Measurements from ENCODE around the gene ACOT7.
"Not testable (repeated sequence)": the region's sequence is repeated elsewhere in the genome, so short reads cannot be mapped to it uniquely, and the experiment has no call there.

The ACOT7 gene

GRCh38 chr1:6410248-6410893 is 16.8 kb upstream of the ACOT7 start:
- Histone ChIP-seq H3K9me3 (ENCODE audit: control insufficient read depth in 1 of 2, low read length in 2 of 2) (no peaks in the 10 kb centered on the region), H3K4me3 (ENCODE audit: low read depth in 1 of 2, low read length in 2 of 2) (no peak overlapping the region), H3K36me3 (ENCODE audit: control insufficient read depth in 1 of 2, insufficient read depth in 2 of 2, low read length in 2 of 2) (no peaks in the 10 kb centered on the region), H3K27ac (ENCODE audit: low read length) (no peak overlapping the region), H3K4me1 (ENCODE audit: control insufficient read depth in 1 of 2, insufficient read depth in 2 of 2, low read length in 2 of 2) (no peaks in the 10 kb centered on the region), H3K27me3 (ENCODE audit: low read depth, low read length) (peaks cover 6% of the 10 kb centered on the region)

- Histone ChIP-seq H3K27me3 (ENCODE audit: low read depth, low read length) (no peaks in the 10 kb centered on the region), H3K36me3 (ENCODE audit: control insufficient read depth in 1 of 2, insufficient read depth in 2 of 2, low read length in 2 of 2) (no peaks in the 10 kb centered on the region), H3K4me3 (ENCODE audit: low read depth in 1 of 2, low read length in 2 of 2) (no peak overlapping the region), H3K27ac (ENCODE audit: low read length) (no peak overlapping the region), H3K4me1 (ENCODE audit: control insufficient read depth in 1 of 2, insufficient read depth in 2 of 2, low read length in 2 of 2) (no peaks in the 10 kb centered on the region), H3K9me3 (ENCODE audit: control insufficient read depth in 1 of 2, low read length in 2 of 2) (no peaks in the 10 kb centered on the region)
These were observed 16.2 kb upstream of the ACOT7 start for GRCh38 chr1:6409733-6410132.

- H3K4me3 ChIP-seq (ENCODE audit: low read depth in 1 of 2, low read length in 2 of 2) = no peak overlapping the region
- no peaks in the 10 kb centered on the region for H3K36me3 ChIP-seq (ENCODE audit: control insufficient read depth in 1 of 2, insufficient read depth in 2 of 2, low read length in 2 of 2)
- no peak overlapping the region for H3K27ac ChIP-seq (ENCODE audit: low read length)
- H3K27me3 ChIP-seq (ENCODE audit: low read depth, low read length) = no peaks in the 10 kb centered on the region
- H3K9me3 ChIP-seq (ENCODE audit: control insufficient read depth in 1 of 2, low read length in 2 of 2) = no peaks in the 10 kb centered on the region
- no peaks in the 10 kb centered on the region for H3K4me1 ChIP-seq (ENCODE audit: control insufficient read depth in 1 of 2, insufficient read depth in 2 of 2, low read length in 2 of 2)
These were observed 15.5 kb upstream of the ACOT7 start for GRCh38 chr1:6409053-6409452.

- Histone ChIP-seq H3K27me3 (ENCODE audit: low read depth, low read length) (no peaks in the 10 kb centered on the region), H3K36me3 (ENCODE audit: control insufficient read depth in 1 of 2, insufficient read depth in 2 of 2, low read length in 2 of 2) (no peaks in the 10 kb centered on the region), H3K4me1 (ENCODE audit: control insufficient read depth in 1 of 2, insufficient read depth in 2 of 2, low read length in 2 of 2) (no peaks in the 10 kb centered on the region), H3K9me3 (ENCODE audit: control insufficient read depth in 1 of 2, low read length in 2 of 2) (no peaks in the 10 kb centered on the region), H3K27ac (ENCODE audit: low read length) (no peak overlapping the region), H3K4me3 (ENCODE audit: low read depth in 1 of 2, low read length in 2 of 2) (no peak overlapping the region)
These were observed 14.5 kb upstream of the ACOT7 start for GRCh38 chr1:6408023-6408422.

DNA sequence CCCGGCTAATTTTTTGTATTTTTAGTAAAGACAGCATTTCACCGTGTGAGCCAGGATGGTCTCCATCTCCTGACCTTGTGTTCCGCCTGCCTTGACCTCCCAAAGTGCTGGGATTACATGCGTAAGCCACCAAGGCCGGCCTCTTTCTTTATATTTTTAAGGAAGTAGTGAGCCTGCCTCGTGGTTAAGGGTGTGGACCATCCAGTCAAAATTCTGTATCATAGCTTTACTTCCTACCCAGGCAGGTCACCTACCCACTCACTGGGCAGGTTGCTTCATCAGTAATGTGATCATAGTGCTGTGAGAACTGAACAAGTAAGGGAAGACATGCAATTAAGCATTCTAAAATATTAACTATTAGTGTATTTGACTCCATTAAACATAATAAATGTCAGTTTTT is 8.1 kb upstream of the ACOT7 start:
- no peak overlapping the region for H3K27ac ChIP-seq (ENCODE audit: low read length)
- no peaks in the 10 kb centered on the region for H3K27me3 ChIP-seq (ENCODE audit: low read depth, low read length)
- no peaks in the 10 kb centered on the region for H3K36me3 ChIP-seq (ENCODE audit: control insufficient read depth in 1 of 2, insufficient read depth in 2 of 2, low read length in 2 of 2)
- H3K4me1 ChIP-seq (ENCODE audit: control insufficient read depth in 1 of 2, insufficient read depth in 2 of 2, low read length in 2 of 2) = no peaks in the 10 kb centered on the region
- H3K9me3 ChIP-seq (ENCODE audit: control insufficient read depth in 1 of 2, low read length in 2 of 2) = no peaks in the 10 kb centered on the region
- no peak overlapping the region for H3K4me3 ChIP-seq (ENCODE audit: low read depth in 1 of 2, low read length in 2 of 2)

GRCh38 chr1:6399294-6399693 is 5.7 kb upstream of the ACOT7 start:
- Histone ChIP-seq H3K27ac (ENCODE audit: low read length) (no peak overlapping the region), H3K4me3 (ENCODE audit: low read depth in 1 of 2, low read length in 2 of 2) (no peak overlapping the region), H3K36me3 (ENCODE audit: control insufficient read depth in 1 of 2, insufficient read depth in 2 of 2, low read length in 2 of 2) (no peaks in the 10 kb centered on the region), H3K4me1 (ENCODE audit: control insufficient read depth in 1 of 2, insufficient read depth in 2 of 2, low read length in 2 of 2) (peaks cover under 1% of the 10 kb centered on the region in 2 donors), H3K27me3 (ENCODE audit: low read depth, low read length) (no peaks in the 10 kb centered on the region), H3K9me3 (ENCODE audit: control insufficient read depth in 1 of 2, low read length in 2 of 2) (no peaks in the 10 kb centered on the region)

GRCh38 chr1:6397844-6398441 is 4.4 kb upstream of the ACOT7 start:
- Histone ChIP-seq H3K9me3 (ENCODE audit: control insufficient read depth in 1 of 2, low read length in 2 of 2) (no peaks in the 10 kb centered on the region), H3K27me3 (ENCODE audit: low read depth, low read length) (no peaks in the 10 kb centered on the region), H3K36me3 (ENCODE audit: control insufficient read depth in 1 of 2, insufficient read depth in 2 of 2, low read length in 2 of 2) (no peaks in the 10 kb centered on the region), H3K4me1 (ENCODE audit: control insufficient read depth in 1 of 2, insufficient read depth in 2 of 2, low read length in 2 of 2) (peaks cover 4% of the 10 kb centered on the region in 2 donors), H3K4me3 (ENCODE audit: low read depth in 1 of 2, low read length in 2 of 2) (no peak overlapping the region), H3K27ac (ENCODE audit: low read length) (no peak overlapping the region)

- Histone ChIP-seq H3K4me3 (ENCODE audit: low read depth in 1 of 2, low read length in 2 of 2) (no peak overlapping the region), H3K9me3 (ENCODE audit: control insufficient read depth in 1 of 2, low read length in 2 of 2) (no peaks in the 10 kb centered on the region), H3K36me3 (ENCODE audit: control insufficient read depth in 1 of 2, insufficient read depth in 2 of 2, low read length in 2 of 2) (no peaks in the 10 kb centered on the region), H3K27me3 (ENCODE audit: low read depth, low read length) (no peaks in the 10 kb centered on the region), H3K27ac (ENCODE audit: low read length) (no peak overlapping the region), H3K4me1 (ENCODE audit: control insufficient read depth in 1 of 2, insufficient read depth in 2 of 2, low read length in 2 of 2) (peaks cover 4 to 12% of the 10 kb centered on the region in 2 donors)
These were observed 3.4 kb upstream of the ACOT7 start for GRCh38 chr1:6396998-6397397.

- not testable (repeated sequence) for H3K27me3 ChIP-seq (ENCODE audit: low read depth, low read length); H3K9me3 ChIP-seq (ENCODE audit: control insufficient read depth in 1 of 2, low read length in 2 of 2); H3K4me3 ChIP-seq (ENCODE audit: low read depth in 1 of 2, low read length in 2 of 2); H3K36me3 ChIP-seq (ENCODE audit: control insufficient read depth in 1 of 2, insufficient read depth in 2 of 2, low read length in 2 of 2); H3K27ac ChIP-seq (ENCODE audit: low read length)
- H3K4me1 ChIP-seq (ENCODE audit: control insufficient read depth in 1 of 2, insufficient read depth in 2 of 2, low read length in 2 of 2) = peaks cover 4 to 13% of the 10 kb centered on the region in 2 donors
These were observed 2.2 kb upstream of the ACOT7 start for GRCh38 chr1:6395781-6396244.

- not testable (repeated sequence) for H3K27ac ChIP-seq (ENCODE audit: low read length); H3K9me3 ChIP-seq (ENCODE audit: control insufficient read depth in 1 of 2, low read length in 2 of 2); H3K4me3 ChIP-seq (ENCODE audit: low read depth in 1 of 2, low read length in 2 of 2); H3K27me3 ChIP-seq (ENCODE audit: low read depth, low read length); H3K36me3 ChIP-seq (ENCODE audit: control insufficient read depth in 1 of 2, insufficient read depth in 2 of 2, low read length in 2 of 2)
- H3K4me1 ChIP-seq (ENCODE audit: control insufficient read depth in 1 of 2, insufficient read depth in 2 of 2, low read length in 2 of 2) = peaks cover 4 to 13% of the 10 kb centered on the region in 2 donors
These were observed 1.6 kb upstream of the ACOT7 start for GRCh38 chr1:6395130-6395529.

DNA sequence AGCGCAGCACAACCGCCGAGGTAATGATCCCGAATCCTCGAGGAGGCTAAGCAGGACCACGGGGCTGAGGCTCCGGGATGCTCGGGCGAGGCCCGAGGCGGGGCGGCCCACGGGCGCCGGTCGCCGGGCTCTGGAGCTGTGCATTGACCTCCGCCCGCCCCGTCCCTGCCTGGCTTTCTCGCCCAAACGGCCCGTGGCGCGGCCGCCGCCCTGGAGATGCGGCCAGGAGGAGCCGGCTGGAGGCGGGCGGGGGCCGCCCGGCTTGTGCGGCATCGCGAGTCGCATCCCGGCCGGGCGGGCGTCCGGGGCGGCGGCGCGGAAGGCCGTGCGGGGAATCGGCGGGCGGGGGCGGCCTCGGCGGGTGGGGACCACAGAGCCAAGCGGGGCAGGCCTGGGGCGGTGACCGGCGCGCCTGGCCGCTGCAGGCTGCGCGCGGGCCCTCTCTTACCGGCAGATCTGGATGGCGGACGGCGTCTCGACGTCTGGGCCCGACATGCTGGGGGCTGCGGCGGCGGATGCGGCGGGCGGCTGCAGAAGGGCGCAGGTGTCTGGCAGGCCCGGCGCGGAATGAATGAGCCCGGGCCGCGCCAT is 663 bp downstream of the ACOT7 start:
- Histone ChIP-seq H3K9me3 (ENCODE audit: control insufficient read depth in 1 of 2, low read length in 2 of 2) (no peaks in the 10 kb centered on the region), H3K27me3 (ENCODE audit: low read depth, low read length) (no peaks in the 10 kb centered on the region), H3K36me3 (ENCODE audit: control insufficient read depth in 1 of 2, insufficient read depth in 2 of 2, low read length in 2 of 2) (no peaks in the 10 kb centered on the region), H3K4me1 (ENCODE audit: control insufficient read depth in 1 of 2, insufficient read depth in 2 of 2, low read length in 2 of 2) (peaks cover 4 to 13% of the 10 kb centered on the region in 2 donors), H3K4me3 (ENCODE audit: low read depth in 1 of 2, low read length in 2 of 2) (peak overlapping the region; percentile 2 to 63), H3K27ac (ENCODE audit: low read length) (no peak overlapping the region)

Measured in muscle layer of duodenum (tissue), 2 donors.